ENCODE data around the gene DHH.

The DHH gene

GRCh38 chr12:49133590-49133989 is 39.0 kb upstream of the DHH start:
- TF ChIP-seq CTCF (IDR thresholded peaks at IDR 0.05), result no peak
- H3K36me3 Mint-ChIP-seq (ENCODE audit: low read depth), result peaks cover 16% of the 10 kb centered on the region
- DNase-seq, result no peak
- H3K27me3 Mint-ChIP-seq (ENCODE audit: low read depth, poor library complexity), result peaks cover 3% of the 10 kb centered on the region
- peak overlapping the region; percentile 80 for H3K4me3 Mint-ChIP-seq
- no peak overlapping the region for H3K27ac Mint-ChIP-seq
- H3K9me3 Mint-ChIP-seq, result no peaks in the 10 kb centered on the region
- peaks cover 50% of the 10 kb centered on the region for H3K4me1 Mint-ChIP-seq

- no peak overlapping the region for H3K27ac Mint-ChIP-seq
- DNase-seq, result no peak
- peaks cover 3% of the 10 kb centered on the region for H3K27me3 Mint-ChIP-seq (ENCODE audit: low read depth, poor library complexity)
- TF ChIP-seq CTCF (IDR thresholded peaks at IDR 0.05), result no peak
- peak overlapping the region; percentile 80 for H3K4me3 Mint-ChIP-seq
- peaks cover 22% of the 10 kb centered on the region for H3K36me3 Mint-ChIP-seq (ENCODE audit: low read depth)
- H3K9me3 Mint-ChIP-seq, result no peaks in the 10 kb centered on the region
- H3K4me1 Mint-ChIP-seq, result peaks cover 44% of the 10 kb centered on the region
Measured at GRCh38 chr12:49133014-49133413, 38.4 kb upstream of the DHH start.

- H3K4me1 Mint-ChIP-seq, result peaks cover 43% of the 10 kb centered on the region
Measured at GRCh38 chr12:49131894-49132461, 37.4 kb upstream of the DHH start.

GRCh38 chr12:49131051-49131893 is 36.7 kb upstream of the DHH start, which contains the start of gene TUBA1B:
TUBA1B (minus strand) TSS chr12:49131395; CDS start chr12:49131300, 95 bp downstream.
- Mint-ChIP-seq H3K27ac (peak within 1 kb of the TSS; percentile 99), H3K4me3 (peak within 1 kb of the TSS; percentile 94), H3K36me3 (ENCODE audit: low read depth) (peaks cover 36% of the 10 kb centered on the region), H3K4me1 (peaks cover 43% of the 10 kb centered on the region), H3K9me3 (no peaks in the 10 kb centered on the region), H3K27me3 (ENCODE audit: low read depth, poor library complexity) (peaks cover 3% of the 10 kb centered on the region)
- DNase-seq, result peak; percentile 90
- no peak for TF ChIP-seq CTCF (IDR thresholded peaks at IDR 0.05)

More at GRCh38 chr12:49131894-49132461, 37.4 kb upstream of the DHH start:
- peaks cover 32% of the 10 kb centered on the region for H3K36me3 Mint-ChIP-seq (ENCODE audit: low read depth)
- peak overlapping the region; percentile 80 for H3K4me3 Mint-ChIP-seq
- H3K27ac Mint-ChIP-seq, result peak overlapping the region; percentile 15
- peaks cover 3% of the 10 kb centered on the region for H3K27me3 Mint-ChIP-seq (ENCODE audit: low read depth, poor library complexity)
- no peak for DNase-seq
- no peak for TF ChIP-seq CTCF (IDR thresholded peaks at IDR 0.05)
- H3K9me3 Mint-ChIP-seq, result no peaks in the 10 kb centered on the region

- DNase-seq, result peak; percentile 89
- Mint-ChIP-seq H3K27me3 (ENCODE audit: low read depth, poor library complexity) (peaks cover 3% of the 10 kb centered on the region), H3K36me3 (ENCODE audit: low read depth) (peaks cover 36% of the 10 kb centered on the region), H3K4me3 (peak overlapping the region; percentile 94), H3K27ac (peak overlapping the region; percentile 99), H3K4me1 (peaks cover 43% of the 10 kb centered on the region), H3K9me3 (no peaks in the 10 kb centered on the region)
- peak; percentile 86 for TF ChIP-seq CTCF (IDR thresholded peaks at IDR 0.05)
Measured at GRCh38 chr12:49130151-49131050, 35.8 kb upstream of the DHH start.
